Activated T-helper 1 cell treated with anti-CD3 and anti-CD28 coated beads, Interleukin-12 subunit alpha, Interleukin-12 subunit beta, Interleukin-2, Interleukin-4 antibody, amounts not matched to agents 30 ng/mL and 10 ng/mL and 1 ng/mL, durations not matched to agents 14 hours and 24 hours and 36 hours (primary cell): ENCODE data around the gene CCDC77. TPM values are rescaled to one million over a fixed set of nuclear protein-coding genes. Genes with fewer than 3 reads are reported as not detected.
"Not testable (repeated sequence)": the region's sequence is repeated elsewhere in the genome, so short reads cannot be mapped to it uniquely, and the experiment has no call there.

Experiments
- DNase-seq: peaks from one replicate; pipeline ENCODE4 v3.0.0; 2021; ENCODE audit warnings: low spot score
- H3K27ac Mint-ChIP-seq: one replicate; pipeline ENCODE4 v1.8.0; 2021; ENCODE audit warnings: mild to moderate bottlenecking, mixed read lengths
- H3K27me3 Mint-ChIP-seq: one replicate; pipeline ENCODE4 v1.8.0; 2022; ENCODE audit warnings: mild to moderate bottlenecking, moderate library complexity, mixed read lengths; ENCODE audit not compliant: insufficient read depth
- H3K36me3 Mint-ChIP-seq: one replicate; pipeline ENCODE4 v1.8.0; 2021; ENCODE audit warnings: low read depth, mixed read lengths
- H3K4me1 Mint-ChIP-seq: one replicate; pipeline ENCODE4 v1.8.0; 2021; ENCODE audit warnings: low read depth, mixed read lengths
- H3K4me3 Mint-ChIP-seq: one replicate; pipeline ENCODE4 v1.8.0; 2021; ENCODE audit warnings: mild to moderate bottlenecking, moderate library complexity, mixed read lengths
- H3K9me3 Mint-ChIP-seq: one replicate; pipeline ENCODE4 v1.8.0; 2021; ENCODE audit warnings: mixed read lengths
- intact Hi-C: fragments of 100-400 bp; cut with micrococcal nuclease; formaldehyde crosslinking; loops from one replicate; pipeline ENCODE4 v1.15.1; 2024
- total RNA-seq: library from RNA; stranded (reverse); gene quantifications from 2 replicates; pipeline ENCODE4 v1.2.3, GENCODE V29; 2022

The CCDC77 gene
- total RNA-seq, result 12.6 and 14.6 TPM in 2 replicates

- no peaks in the 10 kb centered on the region for H3K4me1 Mint-ChIP-seq
- DNase-seq, result peak; percentile 93
- H3K27ac Mint-ChIP-seq, result no peak within 1 kb of the TSS
- H3K9me3 Mint-ChIP-seq, result no peaks in the 10 kb centered on the region
- no peaks in the 10 kb centered on the region for H3K27me3 Mint-ChIP-seq
- H3K4me3 Mint-ChIP-seq, result no peak within 1 kb of the TSS
- intact Hi-C loops, result loop anchor here (1.0 to 5.0 kb wide), 5 partner anchors 12 to 1396 kb away; partner anchors contain the start of genes ERC1, KDM5A, RAD52 and WNK1
- H3K36me3 Mint-ChIP-seq, result no peaks in the 10 kb centered on the region
Measured at GRCh38 chr12:401235-402028, at the start of gene CCDC77. TSS of gene CCDC77 (plus strand) at chr12:401644. CDS start at chr12:409384, 7,740 bp downstream.

GRCh38 chr12:356276-356988 lies 45.0 kb upstream of the CCDC77 start:
- Mint-ChIP-seq H3K36me3 (peaks cover 52% of the 10 kb centered on the region), H3K4me1 (peaks cover 6% of the 10 kb centered on the region), H3K4me3 (no peak overlapping the region), H3K9me3 (no peaks in the 10 kb centered on the region), H3K27me3 (no peaks in the 10 kb centered on the region), H3K27ac (peak overlapping the region; percentile 46)
- intact Hi-C loops, result no loop called here
- no peak for DNase-seq

- intact Hi-C loops, result no loop called here
- DNase-seq, result no peak
- Mint-ChIP-seq H3K36me3 (peaks cover 61% of the 10 kb centered on the region), H3K27me3 (no peaks in the 10 kb centered on the region), H3K27ac (no peak overlapping the region), H3K9me3 (no peaks in the 10 kb centered on the region), H3K4me1 (peaks cover 6% of the 10 kb centered on the region), H3K4me3 (no peak overlapping the region)
Measured at GRCh38 chr12:359091-359490, 42.4 kb upstream of the CCDC77 start.

GRCh38 chr12:366820-367219 lies 34.6 kb upstream of the CCDC77 start:
- intact Hi-C loops, result no loop called here
- no peaks in the 10 kb centered on the region for H3K4me1 Mint-ChIP-seq
- peaks cover 3% of the 10 kb centered on the region for H3K9me3 Mint-ChIP-seq
- H3K36me3 Mint-ChIP-seq, result peaks cover 60% of the 10 kb centered on the region
- no peaks in the 10 kb centered on the region for H3K27me3 Mint-ChIP-seq
- no peak overlapping the region for H3K4me3 Mint-ChIP-seq
- H3K27ac Mint-ChIP-seq, result no peak overlapping the region
- no peak for DNase-seq

GRCh38 chr12:367972-368371 lies 33.5 kb upstream of the CCDC77 start:
- peaks cover 60% of the 10 kb centered on the region for H3K36me3 Mint-ChIP-seq
- H3K4me1 Mint-ChIP-seq, result no peaks in the 10 kb centered on the region
- no peaks in the 10 kb centered on the region for H3K27me3 Mint-ChIP-seq
- H3K9me3 Mint-ChIP-seq, result peaks cover 8% of the 10 kb centered on the region
- no peak for DNase-seq
- no peak overlapping the region for H3K27ac Mint-ChIP-seq
- intact Hi-C loops, result no loop called here
- H3K4me3 Mint-ChIP-seq, result no peak overlapping the region

GRCh38 chr12:370739-371485 lies 30.5 kb upstream of the CCDC77 start:
- peaks cover 13% of the 10 kb centered on the region for H3K9me3 Mint-ChIP-seq
- H3K4me1 Mint-ChIP-seq, intact Hi-C loops, H3K27me3 Mint-ChIP-seq, H3K27ac Mint-ChIP-seq, DNase-seq, H3K4me3 Mint-ChIP-seq: not testable (repeated sequence)
- H3K36me3 Mint-ChIP-seq, result peaks cover 68% of the 10 kb centered on the region

- H3K9me3 Mint-ChIP-seq, result peaks cover 3% of the 10 kb centered on the region
- intact Hi-C loops, result loop anchor here (5.0 to 10.0 kb wide), 2 partner anchors 606 to 1208 kb away; partner anchors contain the start of genes ERC1 and FBXL14
- H3K4me3 Mint-ChIP-seq, result peak overlapping the region; percentile 94
- peak overlapping the region; percentile 40 for H3K27ac Mint-ChIP-seq
- H3K27me3 Mint-ChIP-seq, result no peaks in the 10 kb centered on the region
- peaks cover 34% of the 10 kb centered on the region for H3K4me1 Mint-ChIP-seq
- no peak for DNase-seq
- peaks cover 40% of the 10 kb centered on the region for H3K36me3 Mint-ChIP-seq
Measured at GRCh38 chr12:386651-387050, 14.8 kb upstream of the CCDC77 start.

- H3K27me3 Mint-ChIP-seq, result no peaks in the 10 kb centered on the region
- H3K36me3 Mint-ChIP-seq, result peaks cover 36% of the 10 kb centered on the region
- peaks cover 34% of the 10 kb centered on the region for H3K4me1 Mint-ChIP-seq
- DNase-seq, result no peak
- H3K27ac Mint-ChIP-seq, result peak overlapping the region; percentile 98
- intact Hi-C loops, result loop anchor here (2.0 to 10.0 kb wide), 3 partner anchors 365 to 1207 kb away; partner anchors contain the start of genes ERC1, FBXL14 and WNK1
- H3K4me3 Mint-ChIP-seq, result peak overlapping the region; percentile 94
- peaks cover 3% of the 10 kb centered on the region for H3K9me3 Mint-ChIP-seq
Measured at GRCh38 chr12:388012-388411, 13.4 kb upstream of the CCDC77 start.

- Mint-ChIP-seq H3K27me3 (no peaks in the 10 kb centered on the region), H3K9me3 (peaks cover 3% of the 10 kb centered on the region), H3K4me1 (peaks cover 34% of the 10 kb centered on the region), H3K4me3 (peak overlapping the region; percentile 94), H3K36me3 (peaks cover 33% of the 10 kb centered on the region), H3K27ac (peak overlapping the region; percentile 98)
- DNase-seq, result peak; percentile 48
- intact Hi-C loops, result loop anchor here (1.0 to 10.0 kb wide), 4 partner anchors 13 to 1206 kb away; partner anchors contain the start of genes CCDC77, ERC1, FBXL14 and WNK1
Measured at GRCh38 chr12:388541-389141, 12.8 kb upstream of the CCDC77 start.

- DNase-seq, result peak; percentile 82
- Mint-ChIP-seq H3K9me3 (peaks cover 3% of the 10 kb centered on the region), H3K36me3 (peaks cover 26% of the 10 kb centered on the region), H3K4me1 (peaks cover 34% of the 10 kb centered on the region), H3K27me3 (no peaks in the 10 kb centered on the region), H3K4me3 (peak within 1 kb of the TSS; percentile 94), H3K27ac (peak within 1 kb of the TSS; percentile 98)
- intact Hi-C loops, result loop anchor here (1.0 to 10.0 kb wide), 4 partner anchors 12 to 1205 kb away; partner anchors contain the start of genes CCDC77, ERC1, FBXL14 and WNK1
Measured at GRCh38 chr12:389142-390096, 12.0 kb upstream of the CCDC77 start, which contains the start of gene KDM5A. TSS of gene KDM5A (minus strand) at chr12:389320. CDS start at chr12:389091, 229 bp downstream.

- Mint-ChIP-seq H3K4me1 (no peaks in the 10 kb centered on the region), H3K36me3 (no peaks in the 10 kb centered on the region), H3K27me3 (no peaks in the 10 kb centered on the region), H3K27ac (no peak overlapping the region), H3K4me3 (no peak overlapping the region), H3K9me3 (no peaks in the 10 kb centered on the region)
- DNase-seq, result no peak
- intact Hi-C loops, result loop anchor here (1.0 to 5.0 kb wide), 5 partner anchors 12 to 1396 kb away; partner anchors contain the start of genes ERC1, KDM5A, RAD52 and WNK1
Measured at GRCh38 chr12:400828-401227, 616 bp upstream of the CCDC77 start.
